Liver (tissue), 9 donors: ENCODE measurements around the gene TNFRSF1B. TPM values are rescaled to one million over a fixed set of nuclear protein-coding genes. Genes with fewer than 3 reads are reported as not detected.
A peak's percentile ranks its signal among the peaks of the same experiment; 100 is the strongest.

Experiments
- DNase-seq: peaks from one replicate; pipeline ENCODE4 v3.0.0-alpha.2; 2017; ENCODE audit warnings: low spot score
- H3K27ac ChIP-seq, 2 donors: one replicate each; pipeline ENCODE4 v1.7.0; 2013; ENCODE audit warnings: inconsistent platforms in 2 of 2, low read length in 2 of 2, control low read depth in 1 of 2, low read depth in 1 of 2, mild to moderate bottlenecking in 1 of 2
- H3K27me3 ChIP-seq, 4 donors: one replicate each; pipeline versions ENCODE4 v1.6.1 to v1.7.0; 2013; ENCODE audit warnings: low read length in 3 of 4, inconsistent platforms in 1 of 4, mild to moderate bottlenecking in 1 of 4, moderate library complexity in 1 of 4; ENCODE audit not compliant: control insufficient read depth in 4 of 4, insufficient read depth in 4 of 4
- H3K36me3 ChIP-seq, 4 donors: one replicate each; pipeline versions ENCODE4 v1.6.1 to v1.7.0; 2013; ENCODE audit warnings: low read length in 3 of 4, mild to moderate bottlenecking in 3 of 4, low read depth in 1 of 4, moderate library complexity in 1 of 4; ENCODE audit not compliant: control insufficient read depth in 4 of 4, insufficient read depth in 3 of 4
- H3K4me1 ChIP-seq, 4 donors: one replicate each; pipeline versions ENCODE4 v1.6.1 to v1.7.0; 2013; ENCODE audit warnings: low read length in 3 of 4, mild to moderate bottlenecking in 3 of 4, moderate library complexity in 1 of 4; ENCODE audit not compliant: control insufficient read depth in 4 of 4, insufficient read depth in 4 of 4
- H3K4me3 ChIP-seq, 3 donors: one replicate each; pipeline versions ENCODE4 v1.6.1 to v1.7.0; 2013; ENCODE audit warnings: low read length in 3 of 3, control low read depth in 1 of 3, low read depth in 1 of 3, mild to moderate bottlenecking in 1 of 3
- H3K9ac ChIP-seq, 2 donors: one replicate each; pipeline ENCODE4 v1.7.0; 2013; ENCODE audit warnings: low read length in 2 of 2, mild to moderate bottlenecking in 2 of 2, moderate library complexity in 2 of 2, control low read depth in 1 of 2, low read depth in 1 of 2
- H3K9me3 ChIP-seq, 4 donors: one replicate each; pipeline versions ENCODE4 v1.6.1 to v1.7.0; 2013; ENCODE audit warnings: low read length in 3 of 4; ENCODE audit not compliant: control insufficient read depth in 4 of 4
- ATF3 ChIP-seq: IDR thresholded peaks from 2 replicates; pipeline ENCODE4 v1.6.1; 2016; ENCODE audit warnings: antibody characterized with exemption
- CTCF ChIP-seq: fragments of 150-350 bp; IDR thresholded peaks from 2 replicates; pipeline ENCODE4 v1.5.1; 2017; ENCODE audit warnings: improper control_type of control experiment, low read depth, low read length; ENCODE audit not compliant: missing input control
- EGR1 ChIP-seq, 2 donors: IDR thresholded peaks; 2 replicates each; pipeline ENCODE4 v1.6.1; 2016 to 2018; ENCODE audit warnings: antibody characterized with exemption in 2 of 2, low read depth in 2 of 2
- FOXA1 ChIP-seq: IDR thresholded peaks from 2 replicates; pipeline ENCODE4 v1.6.1; 2016; ENCODE audit warnings: antibody characterized with exemption
- FOXA2 ChIP-seq: IDR thresholded peaks from 2 replicates; pipeline ENCODE4 v1.6.1; 2016; ENCODE audit warnings: antibody characterized with exemption
- GABPA ChIP-seq, 2 donors: IDR thresholded peaks in 1 of 2; conservative IDR thresholded peaks in 1 of 2; 2 replicates each; pipeline ENCODE4 v1.6.1; 2016; ENCODE audit warnings: antibody characterized with exemption in 2 of 2, mild to moderate bottlenecking in 1 of 2, moderate library complexity in 1 of 2
- HNF4A ChIP-seq, 2 donors: conservative IDR thresholded peaks; 2 replicates each; pipeline ENCODE4 v1.6.1; 2016; ENCODE audit warnings: antibody characterized with exemption in 2 of 2, mild to moderate bottlenecking in 2 of 2
- HNF4G ChIP-seq: IDR thresholded peaks from 2 replicates; pipeline ENCODE4 v1.6.1; 2016; ENCODE audit warnings: antibody characterized with exemption
- JUND ChIP-seq, 2 donors: IDR thresholded peaks; 2 replicates each; pipeline ENCODE4 v1.6.1; 2016; ENCODE audit warnings: antibody characterized with exemption in 2 of 2
- NR2F2 ChIP-seq: IDR thresholded peaks from 2 replicates; pipeline ENCODE4 v1.6.1; 2016; ENCODE audit warnings: antibody characterized with exemption
- RAD21 ChIP-seq, 2 donors: IDR thresholded peaks; 2 replicates each; pipeline ENCODE4 v1.6.1; 2016; ENCODE audit warnings: antibody characterized with exemption in 2 of 2, mild to moderate bottlenecking in 2 of 2
- RXRA ChIP-seq, 2 donors: IDR thresholded peaks; 2 replicates each; pipeline ENCODE4 v1.6.1; 2017 to 2018; ENCODE audit warnings: antibody characterized with exemption in 2 of 2, mild to moderate bottlenecking in 1 of 2
- SP1 ChIP-seq: IDR thresholded peaks from 2 replicates; pipeline ENCODE4 v1.6.1; 2018; ENCODE audit warnings: antibody characterized with exemption, mild to moderate bottlenecking
- TAF1 ChIP-seq: conservative IDR thresholded peaks from 2 replicates; pipeline ENCODE4 v1.6.1; 2016; ENCODE audit warnings: antibody characterized with exemption, mild to moderate bottlenecking
- YY1 ChIP-seq: IDR thresholded peaks from 2 replicates; pipeline ENCODE4 v1.6.1; 2016; ENCODE audit warnings: antibody characterized with exemption, mild to moderate bottlenecking
- ZBTB33 ChIP-seq: IDR thresholded peaks from 2 replicates; pipeline ENCODE4 v1.6.1; 2016; ENCODE audit warnings: antibody characterized with exemption
- WGBS: extraction: QIAGEN DNeasy Blood & Tissue Kit; methylation state at CpG from one replicate; pipeline ENCODE4 v1.1.7; 2013; 5-methylcytosine and 5-hydroxymethylcytosine counted together
- polyA plus RNA-seq, 2 donors: library from polyadenylated mRNA; stranded (reverse) in 1 of 2; unstranded in 1 of 2; fragments of 200-250 nt in 1 of 2; fragments of >200 nt in 1 of 2; fragmentation: Nextera tagmentation in 1 of 2; extraction: Ambion mirVana in 1 of 2; gene quantifications; one replicate each; pipeline versions ENCODE4 v1.2.1 to v1.2.3, GENCODE V29; 2013 to 2015
- total RNA-seq, 2 donors: library from RNA; depleted of rRNA; stranded (reverse); fragments of >200 nt; gene quantifications; one replicate each; pipeline ENCODE4 v1.2.3, GENCODE V29; 2014
- TF ChIP-seq, protein P1 (sequence below): IDR thresholded peaks from 2 replicates; pipeline ENCODE4 v1.6.1; 2016; ENCODE audit warnings: antibody characterized with exemption
- donor health status: healthy.
- donor health status: healthy.
- donor health status: healthy.
- donor health status: healthy.
- donor health status: healthy.

TNFRSF1B gene
- total and polyA plus RNA-seq, 4 donors: 7.2 to 19.6 (median 16.5) TPM

DNA sequence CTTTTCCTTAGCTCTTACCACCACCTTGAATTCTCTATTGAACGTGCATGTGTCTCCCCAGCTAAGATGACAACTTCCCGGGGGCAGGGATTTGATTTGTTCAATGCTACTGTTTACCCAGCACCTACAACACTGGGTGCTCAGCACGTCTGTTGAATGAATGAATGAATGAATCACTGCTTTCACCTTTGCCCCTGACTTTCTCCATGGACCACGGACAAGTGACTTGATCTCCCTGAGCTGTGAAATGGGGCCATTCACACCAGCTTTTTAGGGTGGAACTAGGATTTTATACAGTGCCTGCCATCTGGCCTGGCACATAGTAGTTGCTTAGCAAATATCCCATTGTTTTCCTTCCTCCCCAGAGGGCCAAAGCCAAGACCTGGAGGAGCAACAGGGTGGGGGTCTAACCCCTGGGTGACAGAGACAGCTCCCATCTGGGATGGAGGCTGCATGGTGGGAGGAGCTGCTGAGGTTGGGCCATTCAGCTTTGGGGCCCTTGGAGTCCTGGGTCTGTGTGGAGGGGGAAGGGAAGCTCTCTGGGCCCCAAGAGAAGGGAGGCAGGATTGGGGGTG lies 15.7 kb downstream of the TNFRSF1B start:
- Histone ChIP-seq H3K36me3 (no peaks in the 10 kb centered on the region), H3K4me3 (no peak overlapping the region), H3K27ac (peak overlapping the region; percentile 27 to 55), H3K9ac (no peak overlapping the region), H3K4me1 (peaks cover 31 to 71% (median 52%) of the 10 kb centered on the region in 4 donors), H3K9me3 (no peaks in the 10 kb centered on the region), H3K27me3 (no peaks in the 10 kb centered on the region)
- TF ChIP-seq RAD21 (IDR thresholded peaks at IDR 0.05) (no peak), RXRA (IDR thresholded peaks at IDR 0.05) (no peak), TAF1 (no peak), FOXA1 (no peak), NR2F2 (no peak), SP1 (no peak), ATF3 (no peak), HNF4G (no peak), ZBTB33 (no peak), EGR1 (IDR thresholded peaks at IDR 0.05; ENCODE audit: low read depth in 2 of 2) (no peak)
- WGBS: 69% methylated on average over 4 of the region's 4 CpGs
- DNase-seq: no peak

DNA sequence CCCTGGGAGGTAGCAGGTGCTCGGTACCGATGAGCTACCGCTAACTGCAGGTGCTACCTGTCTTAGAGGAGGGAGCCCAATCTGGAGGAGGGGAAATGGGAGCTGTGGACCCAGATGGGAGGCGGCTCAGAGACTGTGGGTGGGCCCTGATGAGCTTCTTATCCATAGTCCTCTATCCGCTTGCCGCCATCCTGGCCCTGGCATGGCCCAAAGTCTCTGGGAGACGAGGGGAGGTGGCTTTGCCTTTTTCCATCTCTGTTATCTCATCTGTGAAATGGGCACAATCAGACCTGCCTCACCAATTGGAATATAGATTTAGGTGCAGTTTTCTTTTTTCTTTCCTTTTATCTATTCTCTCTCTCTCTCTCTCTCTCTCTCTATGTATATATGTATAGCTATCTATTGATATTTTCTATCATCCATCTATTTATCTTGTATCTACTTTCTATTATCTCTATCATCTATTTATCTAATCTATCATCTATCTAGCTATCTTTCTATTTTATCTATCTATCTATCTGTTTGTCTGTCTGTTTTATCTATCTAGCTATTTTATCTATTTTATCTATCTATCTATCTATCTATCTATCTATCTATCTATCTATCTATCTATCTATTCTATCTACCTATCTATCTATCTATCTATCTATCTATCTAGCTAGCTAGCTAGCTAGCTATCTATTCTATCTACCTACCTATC lies 16.5 kb downstream of the TNFRSF1B start:
- WGBS: 84% methylated on average over 7 of the region's 7 CpGs
- H3K27ac ChIP-seq: peak overlapping the region; percentile 27 to 55
- no peak for DNase-seq
- H3K36me3 ChIP-seq: no peaks in the 10 kb centered on the region
- peaks cover 32 to 71% (median 52%) of the 10 kb centered on the region in 4 donors for H3K4me1 ChIP-seq
- no peaks in the 10 kb centered on the region for H3K27me3 ChIP-seq
- TF ChIP-seq YY1 (no peak), JUND (IDR thresholded peaks at IDR 0.05) (no peak), RXRA (IDR thresholded peaks at IDR 0.05) (no peak), GABPA (IDR thresholded peaks at IDR 0.05 in 1 of 2, conservative IDR thresholded peaks at IDR 0.05 in 1 of 2) (no peak), FOXA1 (no peak), FOXA2 (no peak), NR2F2 (no peak), RAD21 (IDR thresholded peaks at IDR 0.05) (no peak), HNF4A (conservative IDR thresholded peaks at IDR 0.05) (no peak), ZBTB33 (no peak), HNF4G (no peak), TAF1 (no peak), CTCF (no peak), EGR1 (IDR thresholded peaks at IDR 0.05; ENCODE audit: low read depth in 2 of 2) (no peak), ATF3 (no peak)
- TF ChIP-seq, protein P1, sequence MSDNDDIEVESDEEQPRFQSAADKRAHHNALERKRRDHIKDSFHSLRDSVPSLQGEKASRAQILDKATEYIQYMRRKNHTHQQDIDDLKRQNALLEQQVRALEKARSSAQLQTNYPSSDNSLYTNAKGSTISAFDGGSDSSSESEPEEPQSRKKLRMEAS: no peak
- H3K9me3 ChIP-seq: no peaks in the 10 kb centered on the region
- H3K9ac ChIP-seq: peak overlapping the region in 1 of 2 donors; percentile 22
- H3K4me3 ChIP-seq: no peak overlapping the region
